Lung (tissue), 12 donors: ENCODE results near the gene SUPT6H. TPM values are rescaled to one million over a fixed set of nuclear protein-coding genes. Genes with fewer than 3 reads are reported as not detected.
"Not testable (repeated sequence)": the region's sequence is repeated elsewhere in the genome, so short reads cannot be mapped to it uniquely, and the experiment has no call there.

Experiments used
- ATAC-seq: fragments of 200-7000 bp; cut with Tn5 transposase; one replicate; pipeline ENCODE4 v1.9.1; 2020; ENCODE audit warnings: moderate number of reproducible peaks; ENCODE audit not compliant: insufficient read depth, low FRiP score
- DNase-seq, 3 donors: peaks; one replicate each; pipeline ENCODE4 v3.0.0-alpha.2; 2013 to 2017
- H3K27ac ChIP-seq, 2 donors: one replicate each; pipeline ENCODE4 v1.5.1; 2013; ENCODE audit warnings: mild to moderate bottlenecking in 2 of 2, moderate library complexity in 2 of 2, control low read depth in 1 of 2, inconsistent platforms in 1 of 2, low read depth in 1 of 2, low read length in 1 of 2
- H3K27me3 ChIP-seq, 3 donors: one replicate each; pipeline ENCODE4 v1.5.1; 2013; ENCODE audit warnings: low read length in 2 of 3; ENCODE audit not compliant: control insufficient read depth in 3 of 3, insufficient read depth in 3 of 3
- H3K36me3 ChIP-seq, 4 donors: one replicate each; pipeline ENCODE4 v1.5.1; 2013; ENCODE audit warnings: low read length in 4 of 4, mild to moderate bottlenecking in 1 of 4, moderate library complexity in 1 of 4; ENCODE audit not compliant: control insufficient read depth in 4 of 4, insufficient read depth in 4 of 4
- H3K4me1 ChIP-seq, 5 donors: one replicate each; pipeline ENCODE4 v1.5.1; 2013; ENCODE audit warnings: low read length in 5 of 5, mild to moderate bottlenecking in 2 of 5, moderate library complexity in 1 of 5; ENCODE audit not compliant: control insufficient read depth in 5 of 5, insufficient read depth in 5 of 5
- H3K4me3 ChIP-seq: one replicate; pipeline ENCODE4 v1.5.1; 2013; ENCODE audit warnings: mild to moderate bottlenecking, control low read depth, moderate library complexity
- H3K9ac ChIP-seq, 2 donors: one replicate each; pipeline ENCODE4 v1.5.1; 2013; ENCODE audit warnings: low read length in 2 of 2, control low read depth in 1 of 2; ENCODE audit not compliant: insufficient read depth in 1 of 2
- H3K9me3 ChIP-seq, 4 donors: one replicate each; pipeline ENCODE4 v1.5.1; 2013; ENCODE audit warnings: low read length in 3 of 4, mild to moderate bottlenecking in 1 of 4, moderate library complexity in 1 of 4; ENCODE audit not compliant: control insufficient read depth in 4 of 4, insufficient read depth in 3 of 4
- CTCF ChIP-seq: IDR thresholded peaks from 2 replicates; pipeline ENCODE4 v1.5.1; 2012; ENCODE audit warnings: mild to moderate bottlenecking; ENCODE audit errors: control extremely low read depth, extremely low read depth
- WGBS, 2 donors: extraction: QIAGEN DNeasy Blood & Tissue Kit; methylation state at CpG; one replicate each; pipeline ENCODE4 v1.1.7; 2013; 5-methylcytosine and 5-hydroxymethylcytosine counted together
- polyA plus RNA-seq, 2 donors: library from polyadenylated mRNA; stranded (reverse); fragments of 200-250 nt; gene quantifications; one replicate each; pipeline ENCODE4 v1.2.1, GENCODE V29; 2013
- total RNA-seq, 2 donors: library from RNA; depleted of rRNA in 1 of 2; stranded (reverse); fragments of >200 nt in 1 of 2; gene quantifications; one replicate each; pipeline ENCODE4 v1.2.1, GENCODE V29; 2014 to 2021
- donor health status: control.
- donor health status: control.
- donor health status: Bipolar disorder and iron deficiency.
- donor health status: healthy.
- donor health status: DM: yes; HTN: yes; CAD: no.

The SUPT6H gene
- total and polyA plus RNA-seq, 4 donors = 27.5 to 96.4 (median 48.6) TPM

- H3K4me3 ChIP-seq = no peak overlapping the region
- TF ChIP-seq CTCF = no peak
- H3K27ac ChIP-seq = no peak overlapping the region
- peaks cover 0 to 24% (median 12%) of the 10 kb centered on the region in 4 donors for H3K36me3 ChIP-seq
- 87 to 96% methylated on average over 5 of the region's 5 CpGs for WGBS, 2 donors
- H3K9ac ChIP-seq = no peak overlapping the region
- H3K4me1 ChIP-seq = peaks cover 2 to 14% (median 4%) of the 10 kb centered on the region in 5 donors
- DNase-seq = no peak
- no peak for ATAC-seq
- no peaks in the 10 kb centered on the region for H3K9me3 ChIP-seq
- H3K27me3 ChIP-seq = no peaks in the 10 kb centered on the region
These were observed 4.2 kb upstream of the SUPT6H start for GRCh38 chr17:28657756-28658155.

GRCh38 chr17:28658342-28658741, 3.7 kb upstream of the SUPT6H start:
- H3K27ac ChIP-seq, H3K27me3 ChIP-seq, H3K9me3 ChIP-seq, ATAC-seq, H3K9ac ChIP-seq, H3K4me3 ChIP-seq, DNase-seq: not testable (repeated sequence)
- 92 to 97% methylated on average over 5 of the region's 8 CpGs for WGBS, 2 donors
- Histone ChIP-seq H3K36me3 (peaks cover 0 to 21% (median 12%) of the 10 kb centered on the region in 4 donors), H3K4me1 (peaks cover 2 to 20% (median 7%) of the 10 kb centered on the region in 5 donors)

GRCh38 chr17:28658766-28659496, 3.1 kb upstream of the SUPT6H start:
- H3K27ac ChIP-seq, H3K4me3 ChIP-seq, H3K9me3 ChIP-seq, ATAC-seq, H3K27me3 ChIP-seq, H3K9ac ChIP-seq, DNase-seq: not testable (repeated sequence)
- peaks cover 0 to 21% (median 11%) of the 10 kb centered on the region in 4 donors for H3K36me3 ChIP-seq
- WGBS, 2 donors = 97 to 98% methylated on average over 43 to 46 of the region's 46 CpGs
- peaks cover 2 to 25% (median 9%) of the 10 kb centered on the region in 5 donors for H3K4me1 ChIP-seq

GRCh38 chr17:28659497-28659881, 2.5 kb upstream of the SUPT6H start:
- H3K9me3 ChIP-seq, H3K27ac ChIP-seq, H3K4me3 ChIP-seq, ATAC-seq, DNase-seq, H3K9ac ChIP-seq, H3K27me3 ChIP-seq: not testable (repeated sequence)
- Histone ChIP-seq H3K36me3 (peaks cover 0 to 20% (median 11%) of the 10 kb centered on the region in 4 donors), H3K4me1 (peaks cover 2 to 25% (median 9%) of the 10 kb centered on the region in 5 donors)
- WGBS, 2 donors = 97 to 98% methylated on average over 23 of the region's 23 CpGs

GRCh38 chr17:28662527-28662829, 473 bp downstream of the SUPT6H start:
- no peak for ATAC-seq
- Histone ChIP-seq H3K9ac (peak overlapping the region; percentile 95 to 97), H3K4me3 (peak overlapping the region; percentile 84), H3K27ac (peak overlapping the region; percentile 96 to 98), H3K4me1 (peaks cover 2 to 25% (median 9%) of the 10 kb centered on the region in 5 donors), H3K27me3 (no peaks in the 10 kb centered on the region), H3K9me3 (no peaks in the 10 kb centered on the region), H3K36me3 (peaks cover 0 to 19% (median 10%) of the 10 kb centered on the region in 4 donors)
- 0 to 1% methylated on average over 10 of the region's 10 CpGs for WGBS, 2 donors
- DNase-seq = no peak
- no peak for TF ChIP-seq CTCF
